AG04450 (cell line): Measurements from ENCODE around the gene MS4A13. TPM values are rescaled to one million over a fixed set of nuclear protein-coding genes. Genes with fewer than 3 reads are reported as not detected.
"Not testable (repeated sequence)": the region's sequence is repeated elsewhere in the genome, so short reads cannot be mapped to it uniquely, and the experiment has no call there.

Experiments used
- CTCF ChIA-PET: fragments of 300-600, 350-600 bp; formaldehyde crosslinking; extraction: SDS; loops from one replicate; lab custom pipeline; 2022; ENCODE audit warnings: antibody characterized with exemption, inconsistent platforms; lab: Charles Lee
- POLR2A ChIA-PET: fragments of 350-600 bp; formaldehyde crosslinking; extraction: SDS; loops from one replicate; lab custom pipeline; 2021; ENCODE audit warnings: antibody characterized with exemption, inconsistent platforms; lab: Yijun Ruan, JAX
- DNase-seq: peaks from one replicate; pipeline ENCODE4 v3.0.0-alpha.2; 2011; ENCODE audit warnings: low read depth, low spot score
- H3K27ac ChIP-seq: one replicate; pipeline ENCODE4 v1.5.1; 2012; ENCODE audit warnings: low read depth, low read length, control low read depth
- H3K27me3 ChIP-seq: one replicate; pipeline ENCODE4 v1.6.0; 2012; ENCODE audit warnings: low read length; ENCODE audit not compliant: control insufficient read depth, insufficient read depth
- H3K4me3 ChIP-seq: 2 replicates; pipeline ENCODE4 v1.5.1; 2011; ENCODE audit warnings: mild to moderate bottlenecking, low read depth, low read length, control low read depth
- H3K9me3 ChIP-seq: 2 replicates; pipeline ENCODE4 v1.5.1; 2012; ENCODE audit warnings: low read length; ENCODE audit not compliant: control insufficient read depth, insufficient read depth
- CTCF ChIP-seq: IDR thresholded peaks from 2 replicates; pipeline ENCODE4 v1.5.1; 2011; ENCODE audit warnings: low read depth, low read length, control low read depth, inconsistent platforms
- polyA plus RNA-seq: library from polyadenylated mRNA; depleted of rRNA; stranded (reverse); fragments of >200 nt; gene quantifications from 2 replicates; pipeline ENCODE4 v1.2.3, GENCODE V29; 2011

MS4A13 gene
- polyA plus RNA-seq, 1 experiment = not detected

GRCh38 chr11:60500276-60500910 is 14.8 kb upstream of the MS4A13 start:
- CTCF ChIA-PET = no interaction called here
- H3K9me3 ChIP-seq = peaks cover 10% of the 10 kb centered on the region
- TF ChIP-seq CTCF = no peak
- no peak for DNase-seq
- H3K27ac ChIP-seq = no peak overlapping the region
- POLR2A ChIA-PET = no interaction called here
- no peak overlapping the region for H3K4me3 ChIP-seq
- H3K27me3 ChIP-seq = no peaks in the 10 kb centered on the region

- ChIA-PET POLR2A (no interaction called here), CTCF (no interaction called here)
- no peak for DNase-seq
- Histone ChIP-seq H3K27me3 (no peaks in the 10 kb centered on the region), H3K9me3 (peaks cover 6% of the 10 kb centered on the region), H3K27ac (no peak overlapping the region), H3K4me3 (no peak overlapping the region)
- no peak for TF ChIP-seq CTCF
These were observed 12.9 kb upstream of the MS4A13 start for GRCh38 chr11:60502221-60502775.

GRCh38 chr11:60504219-60504905 is 10.8 kb upstream of the MS4A13 start:
- Histone ChIP-seq H3K9me3 (peaks cover under 1% of the 10 kb centered on the region; the same call in 1 of the 2 replicates), H3K27ac (no peak overlapping the region), H3K4me3 (no peak overlapping the region), H3K27me3 (no peaks in the 10 kb centered on the region)
- DNase-seq = no peak
- TF ChIP-seq CTCF = no peak
- CTCF ChIA-PET = no interaction called here
- POLR2A ChIA-PET = no interaction called here

GRCh38 chr11:60509609-60510008 is 5.6 kb upstream of the MS4A13 start:
- H3K27me3 ChIP-seq, H3K9me3 ChIP-seq, DNase-seq, POLR2A ChIA-PET, H3K4me3 ChIP-seq, H3K27ac ChIP-seq, CTCF ChIA-PET: not testable (repeated sequence)

- CTCF ChIA-PET, POLR2A ChIA-PET: not testable (repeated sequence)
These were observed 5.0 kb upstream of the MS4A13 start for GRCh38 chr11:60510209-60510608.

GRCh38 chr11:60511393-60511792 is 3.8 kb upstream of the MS4A13 start:
- TF ChIP-seq CTCF = no peak
- POLR2A ChIA-PET = no interaction called here

More at GRCh38 chr11:60510209-60510608, 5.0 kb upstream of the MS4A13 start:
- DNase-seq, H3K27me3 ChIP-seq, H3K27ac ChIP-seq, H3K4me3 ChIP-seq, H3K9me3 ChIP-seq: not testable (repeated sequence)

More at GRCh38 chr11:60511393-60511792, 3.8 kb upstream of the MS4A13 start:
- Histone ChIP-seq H3K27me3 (no peaks in the 10 kb centered on the region), H3K4me3 (no peak overlapping the region), H3K9me3 (peaks cover 11% of the 10 kb centered on the region), H3K27ac (no peak overlapping the region)
- CTCF ChIA-PET = no interaction called here
- DNase-seq = no peak
